SK-N-MC (cell line): ENCODE results near the gene NXF1.
A peak's percentile ranks its signal among the peaks of the same experiment; 100 is the strongest.

Source experiments
- DNase-seq: peaks from one replicate; pipeline ENCODE4 v3.0.0-alpha.2; 2011; ENCODE audit warnings: low read depth, low spot score
- H3K27ac ChIP-seq: fragments of 200-600 bp; sonication (generic); 2 replicates; pipeline ENCODE4 v1.5.1; 2016; ENCODE audit warnings: mixed run types
- H3K36me3 ChIP-seq: fragments of 200-600 bp; sonication (generic); 2 replicates; pipeline ENCODE4 v1.6.1; 2017; ENCODE audit warnings: antibody characterized with exemption, low read length, mixed read lengths; ENCODE audit not compliant: insufficient read depth
- H3K4me3 ChIP-seq: fragments of 200-600 bp; sonication (generic); 2 replicates; pipeline ENCODE4 v1.5.1; 2016
- H3K9ac ChIP-seq: fragments of 200-600 bp; sonication (generic); 2 replicates; pipeline ENCODE4 v1.8.0; 2017; ENCODE audit warnings: mixed run types, mixed read lengths; ENCODE audit not compliant: insufficient read length
- H3K9me3 ChIP-seq: fragments of 200-600 bp; sonication (generic); 2 replicates; pipeline ENCODE4 v1.6.1; 2017; ENCODE audit warnings: low read depth, mild to moderate bottlenecking, antibody characterized with exemption, low read length, moderate library complexity, mixed read lengths
- EZH2 ChIP-seq: fragments of 200-600 bp; sonication (generic); IDR thresholded peaks from one replicate; pipeline ENCODE4 v1.6.1; 2017; ENCODE audit warnings: antibody characterized with exemption
- FOXP2 ChIP-seq: optimal IDR thresholded peaks from 2 replicates; pipeline ENCODE3; 2011; ENCODE audit warnings: mild to moderate bottlenecking, moderate library complexity; ENCODE audit not compliant: insufficient read depth; ENCODE audit errors: extremely low read length, control extremely low read depth
- POLR2AphosphoS5 ChIP-seq: IDR thresholded peaks from 2 replicates; pipeline ENCODE4 v1.6.1; 2012; ENCODE audit warnings: mild to moderate bottlenecking, low read depth, low read length, borderline replicate concordance

NXF1 gene

GRCh38 chr11:62817129-62817528 is 11.9 kb upstream of the NXF1 start:
- Histone ChIP-seq H3K9ac (peak overlapping the region; percentile 55), H3K27ac (peak overlapping the region; percentile 15; the same call in 1 of the 2 replicates), H3K36me3 (peaks cover 19% of the 10 kb centered on the region), H3K9me3 (no peaks in the 10 kb centered on the region), H3K4me3 (no peak overlapping the region)
- DNase-seq: no peak
- TF ChIP-seq EZH2 (no peak), FOXP2 (no peak), POLR2AphosphoS5 (no peak)

GRCh38 chr11:62816557-62816956 is 11.3 kb upstream of the NXF1 start:
- no peaks in the 10 kb centered on the region for H3K9me3 ChIP-seq
- no peak overlapping the region for H3K9ac ChIP-seq
- H3K27ac ChIP-seq: no peak overlapping the region
- peaks cover 17% of the 10 kb centered on the region for H3K36me3 ChIP-seq
- DNase-seq: no peak
- TF ChIP-seq POLR2AphosphoS5 (no peak), FOXP2 (no peak), EZH2 (no peak)
- H3K4me3 ChIP-seq: no peak overlapping the region

DNA sequence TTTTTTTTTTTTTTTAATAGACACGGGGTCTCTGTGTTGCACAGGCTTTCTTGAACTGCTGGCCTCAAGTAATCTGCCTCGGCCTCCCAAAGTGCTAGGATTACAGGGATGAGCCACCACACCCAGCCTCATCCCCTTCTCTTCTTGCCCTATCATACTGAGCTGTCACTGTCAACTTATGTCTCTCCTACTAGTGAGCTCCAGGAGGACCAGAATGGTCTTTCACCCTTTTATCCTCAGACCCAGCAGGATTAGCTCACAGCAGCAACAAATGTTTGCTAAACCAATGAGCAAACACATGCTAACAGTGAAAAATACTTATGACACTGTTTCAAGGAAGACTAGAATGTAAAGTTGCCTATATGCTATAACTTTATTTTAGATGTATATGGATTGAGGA is 6.4 kb upstream of the NXF1 start:
- no peak for TF ChIP-seq FOXP2
- no peak for TF ChIP-seq POLR2AphosphoS5
- Histone ChIP-seq H3K27ac (no peak overlapping the region; the same call in 1 of the 2 replicates), H3K36me3 (no peaks in the 10 kb centered on the region), H3K9me3 (no peaks in the 10 kb centered on the region), H3K9ac (no peak overlapping the region), H3K4me3 (no peak overlapping the region)
- no peak for DNase-seq

DNA sequence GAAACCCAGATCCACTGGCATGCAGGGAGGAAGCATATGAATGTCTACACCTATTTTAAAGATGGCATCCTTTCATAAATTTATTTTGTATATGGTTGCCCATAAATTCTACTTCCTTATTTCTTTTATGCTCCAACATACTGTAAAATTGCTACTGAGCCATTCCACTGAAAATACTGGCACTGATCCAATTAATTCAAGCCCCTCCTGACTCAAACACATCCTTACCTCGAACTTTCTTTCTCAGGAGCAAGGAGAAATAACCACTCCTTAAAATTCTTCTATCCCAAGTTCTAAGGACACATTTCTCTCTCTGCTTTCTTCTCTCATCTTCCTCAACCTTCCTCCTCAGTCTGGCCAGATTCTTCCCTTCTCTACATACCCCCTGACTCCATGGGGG is 5.5 kb upstream of the NXF1 start:
- H3K27ac ChIP-seq: no peak overlapping the region
- no peak overlapping the region for H3K4me3 ChIP-seq
- TF ChIP-seq FOXP2 (no peak), POLR2AphosphoS5 (no peak), EZH2 (no peak)
- no peak for DNase-seq
- H3K36me3 ChIP-seq: no peaks in the 10 kb centered on the region
- no peaks in the 10 kb centered on the region for H3K9me3 ChIP-seq
- no peak overlapping the region for H3K9ac ChIP-seq

DNA sequence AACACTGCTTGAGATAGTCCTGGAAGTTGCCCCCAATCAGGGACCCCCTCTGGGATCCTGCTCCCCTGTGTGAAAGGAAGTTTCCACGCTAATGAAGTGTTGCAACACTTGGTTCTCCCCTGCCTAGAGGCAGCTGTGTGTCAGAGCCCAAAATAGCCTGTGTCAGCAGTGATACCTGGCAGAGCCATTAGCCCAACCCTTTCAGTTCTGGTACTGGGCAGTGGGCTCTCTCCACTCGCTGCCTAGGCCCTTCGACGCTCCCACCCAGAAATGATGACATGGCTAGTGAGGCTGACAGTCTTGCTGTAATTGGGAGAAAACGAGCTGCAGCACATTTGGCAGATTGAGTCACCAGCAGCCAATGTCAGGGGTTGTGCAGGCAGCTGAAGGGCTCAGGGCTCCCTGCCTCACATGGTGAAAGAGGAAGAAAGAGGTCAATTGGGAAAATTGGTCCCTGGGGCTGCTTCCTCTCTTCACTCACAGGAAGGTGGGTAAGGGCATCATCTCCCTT is 1.4 kb upstream of the NXF1 start:
- no peak for DNase-seq
- no peak for TF ChIP-seq FOXP2
- TF ChIP-seq POLR2AphosphoS5: 0 out of 2 replicates have a peak, but pooled peaks have one; percentile 20
- TF ChIP-seq EZH2: no peak
- no peak overlapping the region for H3K4me3 ChIP-seq
- H3K9ac ChIP-seq: no peak overlapping the region
- H3K36me3 ChIP-seq: peaks cover 18% of the 10 kb centered on the region
- H3K9me3 ChIP-seq: no peaks in the 10 kb centered on the region
- no peak overlapping the region for H3K27ac ChIP-seq

- DNase-seq: no peak
- H3K36me3 ChIP-seq: peaks cover 24% of the 10 kb centered on the region
- peak overlapping the region; percentile 86 for H3K4me3 ChIP-seq
- no peak for TF ChIP-seq EZH2
- no peak for TF ChIP-seq POLR2AphosphoS5
- TF ChIP-seq FOXP2: no peak
- peak overlapping the region; percentile 15 for H3K27ac ChIP-seq
- H3K9me3 ChIP-seq: no peaks in the 10 kb centered on the region
- peak overlapping the region; percentile 79 for H3K9ac ChIP-seq
These were observed 761 bp upstream of the NXF1 start for GRCh38 chr11:62805961-62806441.

- Histone ChIP-seq H3K27ac (peak overlapping the region; percentile 55; the same call in 1 of the 2 replicates), H3K36me3 (peaks cover 36% of the 10 kb centered on the region), H3K9me3 (no peaks in the 10 kb centered on the region), H3K9ac (peak overlapping the region; percentile 99), H3K4me3 (peak overlapping the region; percentile 86)
- TF ChIP-seq EZH2 (no peak), POLR2AphosphoS5 (no peak), FOXP2 (no peak)
- no peak for DNase-seq
These were observed 747 bp downstream of the NXF1 start for GRCh38 chr11:62804310-62805075.

DNA sequence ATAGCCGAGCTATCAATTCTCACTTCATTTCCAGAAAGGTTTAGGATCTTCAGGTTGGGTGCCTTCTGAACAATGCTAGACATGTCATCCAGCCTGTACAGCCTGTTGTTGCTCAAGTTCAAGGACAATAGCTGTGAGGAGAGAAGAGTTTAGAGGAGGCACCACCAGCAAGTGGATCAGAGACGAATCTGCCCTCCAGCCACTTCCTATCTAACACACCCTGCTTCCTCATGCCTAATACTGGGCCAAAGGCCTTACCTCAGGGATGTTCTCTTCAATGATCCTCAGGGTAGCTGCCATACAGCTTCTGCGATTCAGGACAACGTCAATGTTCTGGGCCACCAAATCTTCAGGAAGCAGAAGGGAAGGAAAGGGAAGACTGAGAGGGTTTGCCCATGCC is 4.2 kb downstream of the NXF1 start:
- DNase-seq: no peak
- Histone ChIP-seq H3K9me3 (no peaks in the 10 kb centered on the region), H3K27ac (no peak overlapping the region), H3K9ac (no peak overlapping the region), H3K36me3 (peaks cover 64% of the 10 kb centered on the region), H3K4me3 (no peak overlapping the region)
- TF ChIP-seq FOXP2 (no peak), EZH2 (no peak), POLR2AphosphoS5 (no peak)
